ENCODE measurements around the gene TLCD3A. TPM values are rescaled to one million over a fixed set of nuclear protein-coding genes. Genes with fewer than 3 reads are reported as not detected.

Gene TLCD3A
- total and polyA plus RNA-seq, 2 donors (not counting 1 experiment from before 2014, with no cell fraction given), result 2.0 to 2.4 TPM

DNA sequence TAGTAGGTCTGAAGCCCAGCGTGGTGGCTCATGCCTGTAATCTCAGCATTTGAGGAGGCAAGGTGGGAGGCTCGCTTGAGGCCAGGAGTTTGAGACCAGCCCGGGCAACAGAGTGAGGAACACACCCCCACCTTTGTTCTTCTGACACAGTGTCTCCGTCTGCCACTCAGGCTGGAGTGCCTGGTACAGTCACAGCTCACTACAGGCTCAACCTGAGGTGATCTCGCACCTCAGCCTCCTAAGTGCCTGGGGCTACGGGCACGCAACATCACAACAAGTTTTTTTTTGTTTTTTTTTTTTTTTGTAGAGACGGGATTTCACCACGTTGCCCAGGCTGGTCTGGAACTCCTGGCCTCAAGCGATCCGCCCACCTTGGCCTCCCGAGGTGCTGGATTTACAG is 6.7 kb upstream of the TLCD3A start:
- no peaks in the 10 kb centered on the region for H3K36me3 ChIP-seq (replicated peaks in 1 of 2; ENCODE audit: control extremely low read depth in 1 of 2, control insufficient read depth in 1 of 2, extremely low read depth in 1 of 2, insufficient read depth in 2 of 2, low read length in 1 of 2)
- WGBS (ENCODE audit: insufficient coverage), result 85% methylated on average over 9 of the region's 12 CpGs
- no peak overlapping the region for H3K27ac Mint-ChIP-seq
- ATAC-seq (ENCODE audit: low read depth) (no peak), DNase-seq (no peak)
- H3K4me1 ChIP-seq (ENCODE audit: control insufficient read depth in 2 of 2, insufficient read depth in 2 of 2, low read length in 2 of 2), result no peaks in the 10 kb centered on the region
- H4K20me1 ChIP-seq (ENCODE audit: control insufficient read depth, insufficient read depth, low read length, poor library complexity, severe bottlenecking), result no peaks in the 10 kb centered on the region
- no peak overlapping the region for H3K4me3 ChIP-seq (ENCODE audit: control extremely low read depth in 1 of 5, extremely low read depth in 1 of 5, insufficient read depth in 1 of 5, low read depth in 2 of 5, low read length in 4 of 5)
- H3K9me3 Mint-ChIP-seq (ENCODE audit: insufficient read depth), result no peaks in the 10 kb centered on the region
- H3K27me3 Mint-ChIP-seq, result no peaks in the 10 kb centered on the region
- H3K79me2 ChIP-seq (ENCODE audit: control insufficient read depth, insufficient read depth, low read length), result no peaks in the 10 kb centered on the region
- no peak for TF ChIP-seq CTCF (IDR thresholded peaks at IDR 0.05)
- TF ChIP-seq EZH2 (IDR thresholded peaks at IDR 0.05; ENCODE audit: borderline replicate concordance, insufficient read depth, low read depth, low read length, poor library complexity, severe bottlenecking), result no peak
- no peak overlapping the region for H3K4me3 Mint-ChIP-seq
- H3K4me2 ChIP-seq (replicated peaks; ENCODE audit: low read depth, low read length, poor library complexity, severe bottlenecking), result no peak overlapping the region
- no peak overlapping the region for H3K27ac ChIP-seq (ENCODE audit: low read length in 2 of 2)
- CTCF ChIA-PET, result no interaction called here
- peaks cover 0 to 12% (median 3%) of the 10 kb centered on the region in 4 experiments for H3K27me3 ChIP-seq (replicated peaks in 1 of 4; ENCODE audit: control extremely low read depth in 1 of 4, control insufficient read depth in 3 of 4, insufficient read depth in 4 of 4, low read length in 3 of 4)
- POLR2A ChIA-PET, result no interaction called here
- no peaks in the 10 kb centered on the region for H3K4me1 Mint-ChIP-seq
- H3K9me3 ChIP-seq (ENCODE audit: control extremely low read depth in 1 of 3, control insufficient read depth in 2 of 3, insufficient read depth in 1 of 3, low read length in 2 of 3), result peaks cover 0 to 3% (median 0%) of the 10 kb centered on the region in 3 donors
- no peak overlapping the region for H2AFZ ChIP-seq (ENCODE audit: insufficient read depth, low read depth, low read length, poor library complexity, severe bottlenecking)
- no peak overlapping the region for H3K9ac ChIP-seq (ENCODE audit: low read length)
- intact Hi-C loops (cut with micrococcal nuclease), result no loop called here

DNA sequence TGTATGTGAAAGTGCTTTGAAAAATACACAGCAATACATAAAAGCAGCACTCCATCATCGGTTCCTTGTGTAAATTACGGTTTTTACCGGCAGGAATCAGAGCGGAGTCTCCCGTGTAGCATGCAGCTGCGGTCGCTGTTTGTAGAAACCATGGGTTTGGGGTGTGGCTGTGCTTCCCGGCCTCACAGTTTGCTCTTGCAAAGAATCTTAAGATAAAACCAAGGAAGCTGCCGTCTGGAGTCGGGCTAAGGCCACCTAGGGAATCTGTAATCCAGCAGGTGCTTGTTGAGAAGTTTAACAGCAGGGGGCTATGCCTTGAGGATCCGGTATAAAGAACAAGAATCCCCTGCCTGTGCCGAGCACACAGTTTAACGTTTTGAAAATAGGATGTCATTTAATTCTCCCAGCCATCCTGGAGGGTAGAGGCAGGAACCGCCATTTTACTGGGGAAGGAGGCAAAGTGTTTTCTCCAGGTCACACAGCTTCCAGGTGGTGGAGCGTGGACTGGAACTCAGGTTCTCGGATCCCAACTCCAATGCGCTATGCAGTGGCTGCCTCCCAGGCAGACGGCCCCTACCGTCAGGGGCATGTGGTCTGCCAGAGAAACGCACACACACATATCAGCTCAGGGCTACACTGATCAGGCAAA is 6.0 kb upstream of the TLCD3A start:
- WGBS (ENCODE audit: insufficient coverage), result 87% methylated on average over 16 of the region's 20 CpGs
- H2AFZ ChIP-seq (ENCODE audit: insufficient read depth, low read depth, low read length, poor library complexity, severe bottlenecking), result no peak overlapping the region
- no peaks in the 10 kb centered on the region for H3K36me3 ChIP-seq (replicated peaks in 1 of 2; ENCODE audit: control extremely low read depth in 1 of 2, control insufficient read depth in 1 of 2, extremely low read depth in 1 of 2, insufficient read depth in 2 of 2, low read length in 1 of 2)
- DNase-seq (no peak), ATAC-seq (ENCODE audit: low read depth) (no peak)
- H3K9ac ChIP-seq (ENCODE audit: low read length), result no peak overlapping the region
- peaks cover 0 to 17% (median 9%) of the 10 kb centered on the region in 4 experiments for H3K27me3 ChIP-seq (replicated peaks in 1 of 4; ENCODE audit: control extremely low read depth in 1 of 4, control insufficient read depth in 3 of 4, insufficient read depth in 4 of 4, low read length in 3 of 4)
- no peak overlapping the region for H3K4me2 ChIP-seq (replicated peaks; ENCODE audit: low read depth, low read length, poor library complexity, severe bottlenecking)
- peaks cover 2% of the 10 kb centered on the region for H3K4me1 Mint-ChIP-seq
- H3K4me3 Mint-ChIP-seq, result no peak overlapping the region
- H3K4me3 ChIP-seq (ENCODE audit: control extremely low read depth in 1 of 5, extremely low read depth in 1 of 5, insufficient read depth in 1 of 5, low read depth in 2 of 5, low read length in 4 of 5), result no peak overlapping the region
- H4K20me1 ChIP-seq (ENCODE audit: control insufficient read depth, insufficient read depth, low read length, poor library complexity, severe bottlenecking), result no peaks in the 10 kb centered on the region
- no peak for TF ChIP-seq EZH2 (IDR thresholded peaks at IDR 0.05; ENCODE audit: borderline replicate concordance, insufficient read depth, low read depth, low read length, poor library complexity, severe bottlenecking)
- intact Hi-C loops (cut with micrococcal nuclease), result no loop called here
- H3K4me1 ChIP-seq (ENCODE audit: control insufficient read depth in 2 of 2, insufficient read depth in 2 of 2, low read length in 2 of 2), result peaks cover 0 to 3% of the 10 kb centered on the region in 2 donors
- H3K27ac Mint-ChIP-seq, result no peak overlapping the region
- H3K79me2 ChIP-seq (ENCODE audit: control insufficient read depth, insufficient read depth, low read length), result no peaks in the 10 kb centered on the region
- H3K27me3 Mint-ChIP-seq, result no peaks in the 10 kb centered on the region
- no peaks in the 10 kb centered on the region for H3K9me3 Mint-ChIP-seq (ENCODE audit: insufficient read depth)
- H3K9me3 ChIP-seq (ENCODE audit: control extremely low read depth in 1 of 3, control insufficient read depth in 2 of 3, insufficient read depth in 1 of 3, low read length in 2 of 3), result peaks cover 0 to 3% (median 0%) of the 10 kb centered on the region in 3 donors
- H3K27ac ChIP-seq (ENCODE audit: low read length in 2 of 2), result no peak overlapping the region
- POLR2A ChIA-PET, result no interaction called here
- CTCF ChIA-PET, result no interaction called here

Measured in B cell (primary cell).